Stimulated activated naive CD8-positive, alpha-beta T cell treated with anti-CD3 and anti-CD28 coated beads, Interleukin-15, Interleukin-2, amounts not matched to agents 100 U/mL and 50 U/mL, for 24 hours (primary cell): ENCODE results near the gene FGF3.

Experiments
- ATAC-seq: fragments of 150-1000 bp; cut with Tn5 transposase; one replicate; pipeline ENCODE4 v1.10.0; 2021
- DNase-seq: peaks from one replicate; pipeline ENCODE4 v3.0.0; 2021

FGF3 gene

GRCh38 chr11:69804769-69805508 is 14.3 kb downstream of the FGF3 start:
- no peak for ATAC-seq

GRCh38 chr11:69803604-69804218 is 15.5 kb downstream of the FGF3 start:
- ATAC-seq (no peak), DNase-seq (no peak)

More at GRCh38 chr11:69804769-69805508, 14.3 kb downstream of the FGF3 start:
- DNase-seq = no peak

GRCh38 chr11:69803022-69803421 is 16.2 kb downstream of the FGF3 start:
- ATAC-seq = no peak
- DNase-seq = no peak

GRCh38 chr11:69802590-69802989 is 16.6 kb downstream of the FGF3 start:
- no peak for ATAC-seq
- no peak for DNase-seq

DNA sequence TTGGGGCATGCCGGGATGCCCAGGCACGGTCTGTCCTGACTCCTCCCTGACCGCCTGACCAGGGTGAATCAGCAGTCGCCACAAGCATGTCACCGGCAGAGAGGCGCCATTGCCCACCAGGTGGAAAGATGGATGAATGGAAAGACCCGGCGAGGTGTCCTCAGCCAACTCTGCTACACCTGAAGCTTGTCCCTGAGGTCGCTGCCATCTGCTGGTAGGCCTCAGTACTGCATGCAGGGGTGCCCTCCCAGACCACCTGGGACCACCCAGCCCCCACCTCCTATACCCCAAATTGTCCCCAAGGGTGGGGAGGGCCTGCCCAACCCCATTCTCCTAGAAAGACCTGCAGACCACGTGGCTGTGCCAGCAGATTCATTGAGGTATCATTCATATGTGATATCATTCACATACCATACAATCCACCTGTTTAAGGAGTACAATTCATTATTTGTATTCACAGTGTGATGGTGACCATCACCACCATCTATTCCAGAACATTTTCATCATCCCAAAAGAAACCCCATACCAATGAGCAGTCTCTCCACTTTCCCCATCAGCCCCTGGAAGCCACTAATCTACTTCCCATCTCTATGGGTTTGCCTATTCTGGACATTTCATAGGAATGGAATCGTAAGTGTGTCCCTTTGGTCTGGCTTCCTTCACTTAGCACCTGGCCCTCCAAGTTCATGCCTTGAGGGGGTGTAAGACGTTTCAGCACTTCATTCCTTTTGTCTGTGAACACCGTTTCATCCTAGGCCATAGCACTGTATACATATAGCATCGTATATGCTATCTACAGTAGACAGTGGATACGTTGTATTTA is 17.5 kb downstream of the FGF3 start:
- ATAC-seq (no peak), DNase-seq (peak; percentile 59)

- ATAC-seq = no peak
- DNase-seq = no peak
These were observed 18.9 kb downstream of the FGF3 start for GRCh38 chr11:69800278-69800677.

DNA sequence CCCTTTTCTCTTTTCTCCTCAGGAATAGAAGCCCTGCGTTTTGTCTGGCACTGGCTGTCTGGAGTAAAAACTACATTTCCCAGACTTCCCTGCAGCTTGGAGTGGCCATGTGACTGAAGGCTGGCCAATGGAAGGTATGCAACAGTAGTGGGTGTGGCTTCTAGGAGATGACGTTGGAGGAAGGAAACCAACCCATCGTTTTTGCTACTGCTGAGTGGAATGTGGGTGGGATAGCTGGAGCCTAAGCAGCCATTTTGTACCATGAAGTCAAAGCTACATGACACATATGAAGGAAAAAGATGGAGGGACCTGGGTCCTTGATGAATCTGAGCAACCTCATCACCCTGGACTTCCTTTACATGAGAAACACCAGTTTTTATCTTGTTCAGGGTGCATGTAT is 19.6 kb downstream of the FGF3 start:
- ATAC-seq (peak; percentile 40), DNase-seq (no peak)

GRCh38 chr11:69799097-69799496 is 20.1 kb downstream of the FGF3 start:
- no peak for ATAC-seq
- DNase-seq = no peak

DNA sequence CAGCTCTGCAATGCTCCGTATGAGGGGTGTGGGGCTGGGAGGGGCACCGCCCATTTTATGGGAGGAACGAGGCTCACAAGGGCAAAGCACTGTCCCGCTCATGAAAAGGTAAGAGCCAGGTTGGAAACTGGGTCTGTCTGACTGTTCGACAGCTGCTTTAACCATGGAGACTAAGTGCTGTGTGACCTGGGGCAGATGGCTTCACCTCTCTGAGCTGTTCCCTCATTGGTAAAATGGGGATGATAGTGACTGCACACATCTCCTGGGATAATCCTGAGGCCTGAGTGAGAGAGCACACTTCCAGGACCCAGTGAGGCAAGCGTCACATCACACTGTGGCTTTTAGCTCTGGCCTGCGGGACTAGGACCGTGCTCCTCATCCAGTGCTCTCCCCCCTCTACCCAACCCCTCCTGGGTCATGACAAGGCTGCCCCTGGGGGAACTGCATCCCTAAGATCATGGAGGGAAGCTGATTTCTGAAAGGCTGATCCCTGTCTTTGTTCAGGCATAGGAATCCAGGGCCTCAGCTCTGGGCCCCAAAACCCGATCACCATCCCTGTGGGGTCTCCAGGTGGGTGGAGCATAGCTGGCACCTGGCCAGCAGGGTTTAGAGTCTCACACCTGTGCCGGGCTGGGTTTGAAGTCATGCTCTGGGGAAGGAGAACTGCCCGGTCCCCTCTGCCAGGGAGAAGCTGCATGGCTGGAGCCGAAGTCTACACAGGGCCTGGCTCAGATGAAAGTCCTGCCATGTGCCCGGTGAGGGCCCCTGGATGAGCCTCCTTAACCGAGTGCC is 21.3 kb downstream of the FGF3 start:
- DNase-seq (no peak), ATAC-seq (no peak)

DNA sequence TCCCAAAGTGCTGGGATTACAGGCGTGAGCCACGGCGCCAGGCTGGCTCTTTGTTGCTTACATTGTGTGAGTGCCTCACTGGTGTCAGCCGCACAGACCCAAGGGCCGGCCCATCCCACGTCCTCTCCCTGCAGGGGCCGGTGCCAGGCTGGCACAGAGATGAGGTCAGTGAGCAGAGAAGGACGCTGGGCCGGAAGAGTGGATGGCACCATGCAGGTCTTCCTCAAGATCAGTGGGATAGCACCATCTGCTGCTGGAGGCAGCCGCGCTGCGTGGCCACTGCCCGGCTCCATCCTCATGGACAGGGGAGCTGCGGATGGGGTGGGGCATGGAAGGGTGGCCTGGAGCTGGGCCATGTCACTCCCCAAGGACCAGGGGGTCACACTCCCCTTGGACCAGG is 22.1 kb downstream of the FGF3 start:
- no peak for ATAC-seq

GRCh38 chr11:69796063-69796462 is 23.2 kb downstream of the FGF3 start:
- ATAC-seq (no peak), DNase-seq (no peak)

More for the DNA sequence above, 22.1 kb downstream of the FGF3 start:
- DNase-seq = no peak

DNA sequence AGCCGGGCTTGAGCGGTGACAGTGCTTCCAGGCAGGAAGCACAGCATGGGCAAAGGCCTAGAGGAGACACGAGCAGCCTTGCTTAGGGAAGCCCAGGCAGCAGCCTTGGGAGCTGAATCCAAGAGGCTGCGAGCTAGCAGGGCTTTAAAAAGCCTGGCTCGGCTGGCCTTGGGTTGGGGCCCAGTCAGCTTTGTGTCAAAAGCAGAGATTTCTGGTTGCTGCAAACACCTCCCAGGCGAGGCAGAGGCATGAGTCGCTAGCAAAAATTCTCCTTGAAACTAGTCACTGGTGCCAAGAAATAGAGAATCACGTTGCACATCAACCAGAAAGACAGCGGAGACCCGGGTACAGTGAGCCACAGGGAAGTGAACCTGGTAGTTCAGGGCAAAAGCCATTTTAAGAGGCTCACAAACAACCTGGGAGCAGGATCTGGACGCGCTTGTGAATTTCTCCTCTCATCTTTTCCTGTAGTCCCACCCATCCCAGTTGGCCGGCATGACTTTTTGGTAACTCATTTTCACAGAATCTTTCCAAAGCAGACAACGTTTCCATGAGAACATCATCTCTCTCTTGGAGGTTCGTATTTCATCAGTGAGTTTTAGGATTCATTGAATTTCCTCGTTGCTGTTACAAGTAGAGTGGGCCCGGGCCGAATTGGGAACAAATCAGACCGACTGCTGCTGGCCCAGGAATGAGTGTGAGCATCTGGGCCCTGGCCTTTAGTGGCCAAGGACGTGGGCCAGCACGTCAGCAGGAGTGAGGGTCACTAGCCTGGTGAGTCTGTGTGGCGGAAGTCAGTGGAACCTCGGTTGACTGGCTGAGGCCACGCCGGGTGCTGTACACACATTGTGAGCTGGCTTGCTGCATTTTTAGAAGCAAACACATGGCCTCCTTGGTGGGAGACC is 27.7 kb downstream of the FGF3 start:
- DNase-seq = no peak

DNA sequence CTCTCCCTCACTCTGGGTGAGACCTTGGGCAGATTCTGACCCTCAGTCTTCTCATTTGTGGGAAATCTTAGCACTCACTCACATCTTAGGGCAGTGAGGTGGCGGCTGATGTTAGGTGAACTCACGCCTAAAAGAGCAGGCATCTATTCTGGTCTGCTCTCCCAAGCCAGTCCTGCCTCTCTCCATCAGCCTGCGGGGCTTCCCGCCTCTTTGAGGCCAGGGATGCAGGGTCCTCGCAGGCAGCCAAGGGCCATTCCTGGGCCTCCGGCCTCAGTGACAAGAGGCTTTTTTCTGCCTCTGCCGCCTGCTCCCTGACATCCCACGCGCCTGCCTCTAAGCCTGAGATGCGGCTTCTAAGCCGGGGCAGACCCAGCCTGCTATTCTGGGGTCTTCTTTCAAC is 30.3 kb downstream of the FGF3 start:
- ATAC-seq = no peak
- no peak for DNase-seq

More for the DNA sequence above, 27.7 kb downstream of the FGF3 start:
- ATAC-seq = no peak

DNA sequence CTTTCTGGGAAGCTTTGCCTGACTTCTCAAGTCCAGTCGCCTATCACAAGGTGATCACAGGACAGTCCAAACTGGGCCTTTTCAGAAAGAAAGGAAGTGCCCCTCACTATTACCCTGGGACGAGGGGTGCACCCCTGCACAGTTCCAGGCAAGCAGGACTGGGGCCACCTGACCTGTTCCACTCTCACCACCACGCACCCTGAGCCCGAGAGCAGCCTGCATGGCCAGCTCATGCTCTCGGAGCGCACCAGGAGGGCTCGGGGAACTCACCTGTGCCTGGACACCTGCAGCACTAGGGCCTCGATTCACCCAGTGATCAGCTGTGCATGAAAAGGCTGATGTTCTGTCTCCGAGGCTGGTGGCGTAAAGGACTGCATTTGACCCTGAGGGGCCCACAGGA is 31.3 kb downstream of the FGF3 start:
- ATAC-seq (no peak), DNase-seq (no peak)

DNA sequence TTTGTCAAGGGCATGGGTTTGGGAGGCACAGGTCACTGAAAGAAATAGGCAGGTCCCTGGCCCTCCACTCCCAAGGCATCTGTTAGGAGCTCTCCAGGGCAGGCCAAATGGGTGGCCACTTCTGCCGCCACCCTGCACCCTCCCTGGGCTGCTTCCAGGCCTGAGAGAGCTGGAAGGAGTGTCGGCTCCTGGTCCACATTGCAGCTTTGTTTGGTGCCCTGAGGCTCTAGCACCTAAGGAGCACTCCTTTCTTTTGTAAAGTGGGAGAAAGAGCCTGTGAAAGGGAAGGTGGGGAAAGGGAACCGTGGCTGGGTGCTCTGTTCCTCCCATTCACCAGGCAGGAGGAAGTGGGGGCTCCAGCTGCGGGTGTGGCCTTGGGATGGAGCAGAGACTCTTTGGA is 31.8 kb downstream of the FGF3 start:
- ATAC-seq = no peak
- no peak for DNase-seq

DNA sequence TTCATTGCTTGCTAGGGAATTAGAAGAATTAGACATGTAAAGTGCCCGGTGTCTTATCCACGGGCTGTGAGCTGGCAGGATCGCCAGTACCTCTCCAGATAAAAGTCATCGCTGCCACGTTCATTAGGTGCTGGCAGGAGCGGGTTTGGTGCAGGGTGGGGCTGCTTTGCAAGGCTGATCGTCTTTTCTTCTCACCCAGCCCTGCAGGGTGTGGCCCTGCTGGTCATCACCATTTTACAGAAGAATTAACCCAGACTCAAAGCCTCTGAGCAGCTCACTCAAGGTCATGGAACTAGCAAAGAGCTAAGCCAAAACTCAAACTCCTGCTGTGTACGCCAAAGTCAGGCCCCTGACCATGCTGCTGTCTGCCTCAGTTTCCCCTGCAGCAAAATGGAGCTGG is 38.0 kb downstream of the FGF3 start:
- DNase-seq = no peak
- ATAC-seq = no peak

GRCh38 chr11:69778373-69778772 is 40.8 kb downstream of the FGF3 start:
- ATAC-seq (no peak), DNase-seq (no peak)

DNA sequence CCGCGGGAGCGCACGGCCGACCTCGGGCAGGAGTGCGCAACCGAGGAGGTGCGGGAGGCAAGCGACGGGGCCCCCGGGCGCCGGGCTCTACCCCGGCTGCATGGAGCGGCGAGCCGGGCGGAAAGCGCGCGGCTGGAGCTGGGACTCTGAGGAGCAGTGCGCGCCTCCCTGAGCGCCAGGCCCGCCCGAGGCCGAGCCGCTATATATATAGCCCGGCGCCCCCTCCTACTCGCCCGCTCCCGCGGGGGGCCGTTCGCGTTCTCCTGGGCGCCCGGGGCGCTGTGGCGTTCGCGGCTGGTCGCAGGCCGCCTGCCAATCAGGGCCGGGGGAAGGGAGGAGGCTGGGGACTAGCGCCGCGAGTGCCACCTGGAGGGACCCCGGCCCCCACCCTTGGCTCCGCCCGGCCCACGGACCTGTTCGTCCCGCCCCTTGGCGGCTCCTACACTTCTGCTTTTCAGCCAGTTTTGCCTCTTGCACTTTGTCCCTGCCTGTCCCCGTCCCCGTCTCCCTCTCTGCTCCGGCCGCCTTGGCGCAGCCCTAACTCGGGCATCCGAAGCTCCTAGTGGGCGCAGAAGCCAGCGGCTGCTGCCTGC is 44.0 kb downstream of the FGF3 start, which contains the start of gene FGF4:
Gene FGF4 (minus strand): TSS at position 179 of the 593 bp plus-strand sequence. CDS start 257 bp downstream, outside the sequence.
- ATAC-seq (no peak), DNase-seq (no peak)

DNA sequence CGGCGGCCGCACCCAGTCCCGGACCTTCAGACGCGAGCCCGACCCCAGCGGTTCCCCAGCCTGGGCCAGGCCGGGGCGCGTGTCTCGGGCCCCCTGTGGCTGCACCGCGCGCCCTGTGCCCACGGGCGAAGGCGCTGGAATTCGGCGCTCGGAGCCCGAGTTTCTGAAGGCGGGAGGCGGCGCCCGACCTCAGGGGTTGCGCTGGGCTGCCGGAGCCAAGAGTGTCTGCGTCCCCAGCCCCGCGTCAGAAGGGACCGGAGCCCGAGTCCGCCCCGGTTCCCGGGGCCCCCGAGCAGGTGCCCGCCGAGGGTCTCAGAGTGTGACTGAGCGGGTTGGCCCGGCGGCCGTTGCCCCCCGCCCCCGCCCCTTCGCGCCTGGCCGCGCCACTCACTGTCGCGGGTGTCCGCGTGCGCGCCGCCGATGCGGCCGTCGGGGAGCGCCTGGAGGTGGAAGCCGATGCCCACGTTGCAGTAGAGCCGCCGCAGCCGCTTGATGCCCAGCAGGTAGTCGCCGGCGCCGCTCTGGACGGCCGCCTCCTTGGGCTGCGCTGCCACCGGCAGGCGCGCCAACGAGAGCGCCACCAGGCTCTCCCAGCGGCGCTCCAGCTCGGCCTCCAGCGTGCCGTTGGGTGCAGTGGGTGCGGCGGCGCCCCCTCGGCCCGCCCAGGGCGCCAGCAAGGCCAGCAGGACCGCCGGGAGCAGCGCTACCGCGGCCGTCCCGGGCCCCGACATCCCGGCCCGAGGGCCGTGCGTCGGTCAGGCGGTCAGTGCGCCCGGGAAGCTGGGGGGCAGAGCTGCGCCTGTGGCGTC is 44.7 kb downstream of the FGF3 start:
- no peak for ATAC-seq
- no peak for DNase-seq
